HCT116 (cell line): ENCODE measurements around the gene NFATC2IP. TPM values are rescaled to one million over a fixed set of nuclear protein-coding genes. Genes with fewer than 3 reads are reported as not detected.

Experiments used
- ATAC-seq: fragments of 200-7000 bp; cut with Tn5 transposase; 2 replicates; pipeline ENCODE4 v1.9.1; 2020; ENCODE audit warnings: mild to moderate bottlenecking, moderate library complexity
- BruUV-seq: library from RNA; stranded (reverse); fragments of 400-500 nt; replicated peaks from 2 replicates; lab custom pipeline; 2021; lab: Mats Ljungman, UMichigan
- CTCF ChIA-PET: fragments of 300-600 bp; sonication (Branson Sonifier 250); formaldehyde crosslinking; loops from one replicate; lab custom pipeline; 2021; ENCODE audit warnings: antibody characterized with exemption; lab: Charles Lee
- POLR2A ChIA-PET: fragments of 300-600, 350-600 bp; sonication (Branson Sonifier 250); formaldehyde crosslinking; loops from one replicate; lab custom pipeline; 2021; ENCODE audit warnings: antibody characterized with exemption; lab: Charles Lee
- RAD21 ChIA-PET, 2 experiments: fragments of 300-600 bp; sonication (Branson Sonifier 250); formaldehyde crosslinking; loops; one replicate each; lab custom pipeline; 2023; ENCODE audit warnings: low total read pairs in 2 of 2; ENCODE audit not compliant: uncharacterized antibody in 2 of 2, unreplicated experiment in 2 of 2, low non-redundant PET in 1 of 2; lab: Charles Lee
- DNase-seq: peaks from one replicate; pipeline ENCODE4 v3.0.0-alpha.2; 2010; ENCODE audit warnings: low read depth, low spot score
- H2AFZ ChIP-seq: fragments of 200-600 bp; shearing (Covaris generic), sonication (generic); 2 replicates; pipeline ENCODE4 v1.6.1; 2017; ENCODE audit warnings: low read depth, mixed run types, mixed read lengths, antibody characterized with exemption, low read length; ENCODE audit not compliant: poor library complexity, severe bottlenecking
- H3K27ac ChIP-seq: 2 replicates; pipeline ENCODE4 v1.5.1; 2012; ENCODE audit warnings: low read depth, low read length
- H3K27me3 ChIP-seq: fragments of 200-600 bp; sonication (generic); 2 replicates; pipeline ENCODE4 v1.6.1; 2016; ENCODE audit warnings: mixed run types, low read length, mixed read lengths; ENCODE audit not compliant: insufficient read depth
- H3K36me3 ChIP-seq, 2 experiments: fragments of 200-500 bp in 1 of 2; fragments of 200-600 bp in 1 of 2; sonication (Bioruptor generic) in 1 of 2; sonication (generic) in 1 of 2; 2 replicates each; pipeline versions ENCODE4 v1.5.1 to v1.6.1; 2014 to 2016; ENCODE audit warnings: low read length in 2 of 2, inconsistent platforms in 1 of 2, mixed read lengths in 1 of 2, mixed run types in 1 of 2; ENCODE audit not compliant: insufficient read depth in 2 of 2, control insufficient read depth in 1 of 2
- H3K4me1 ChIP-seq, 2 experiments: fragments of 200-600 bp in 1 of 2; sonication (generic) in 1 of 2; 2 replicates each; pipeline versions ENCODE4 v1.5.1 to v1.6.1; 2012 to 2017; ENCODE audit warnings: low read length in 2 of 2, inconsistent platforms in 1 of 2, mild to moderate bottlenecking in 1 of 2, mixed read lengths in 1 of 2, mixed run types in 1 of 2, moderate library complexity in 1 of 2; ENCODE audit not compliant: insufficient read depth in 2 of 2, control insufficient read depth in 1 of 2
- H3K4me2 ChIP-seq: fragments of 200-600 bp; sonication (generic); 2 replicates; pipeline ENCODE4 v1.6.1; 2017; ENCODE audit warnings: mixed run types, low read length, mixed read lengths
- H3K4me3 ChIP-seq, 2 experiments: fragments of 200-600 bp in 1 of 2; sonication (generic) in 1 of 2; replicated peaks in 1 of 2; 2 replicates each; pipeline ENCODE4 v1.5.1; 2011 to 2016; ENCODE audit warnings: low read length in 2 of 2, control low read depth in 1 of 2, low read depth in 1 of 2, mild to moderate bottlenecking in 1 of 2, mixed read lengths in 1 of 2, mixed run types in 1 of 2
- H3K79me2 ChIP-seq: fragments of 200-600 bp; sonication (generic); 2 replicates; pipeline ENCODE4 v1.6.1; 2017; ENCODE audit warnings: mild to moderate bottlenecking, mixed run types, low read length, moderate library complexity, mixed read lengths; ENCODE audit not compliant: insufficient read depth
- H3K9ac ChIP-seq: fragments of 200-600 bp; sonication (generic); 2 replicates; pipeline ENCODE4 v1.6.1; 2016; ENCODE audit warnings: low read length, mixed read lengths
- H3K9me2 ChIP-seq: fragments of 200-600 bp; sonication (generic), shearing (Covaris generic); 2 replicates; pipeline ENCODE4 v1.6.1; 2017; ENCODE audit warnings: mixed run types, mild to moderate bottlenecking, moderate library complexity; ENCODE audit not compliant: insufficient read depth
- H3K9me3 ChIP-seq, 2 experiments: fragments of 200-500 bp in 1 of 2; fragments of 200-600 bp in 1 of 2; sonication (Bioruptor generic) in 1 of 2; sonication (generic) in 1 of 2; 2 replicates each; pipeline ENCODE4 v1.6.1; 2014 to 2017; ENCODE audit warnings: low read length in 2 of 2, mixed read lengths in 2 of 2, inconsistent platforms in 1 of 2, low read depth in 1 of 2, mild to moderate bottlenecking in 1 of 2, mixed run types in 1 of 2, moderate library complexity in 1 of 2; ENCODE audit not compliant: control insufficient read depth in 1 of 2, insufficient read depth in 1 of 2
- H4K20me1 ChIP-seq: fragments of 200-600 bp; sonication (generic), shearing (Covaris generic); 2 replicates; pipeline ENCODE4 v1.6.1; 2017; ENCODE audit warnings: mixed run types, mild to moderate bottlenecking, moderate library complexity; ENCODE audit not compliant: insufficient read depth
- CBX3 ChIP-seq: IDR thresholded peaks from 2 replicates; pipeline ENCODE4 v1.6.1; 2012; ENCODE audit warnings: low read depth
- CEBPB ChIP-seq: IDR thresholded peaks from 2 replicates; pipeline ENCODE4 v1.6.1; 2012; ENCODE audit warnings: low read depth
- ELF1 ChIP-seq: IDR thresholded peaks from 2 replicates; pipeline ENCODE4 v1.6.1; 2012; ENCODE audit warnings: low read depth, borderline replicate concordance
- EZH2 ChIP-seq: fragments of 200-600 bp; sonication (generic); IDR thresholded peaks from 2 replicates; pipeline ENCODE4 v1.6.1; 2017; ENCODE audit warnings: antibody characterized with exemption, mixed run types
- EZH2phosphoT487 ChIP-seq: fragments of 200-600 bp; IDR thresholded peaks from 2 replicates; pipeline ENCODE4 v1.6.1; 2018; ENCODE audit warnings: antibody characterized with exemption, borderline replicate concordance
- POLR2AphosphoS5 ChIP-seq: IDR thresholded peaks from 2 replicates; pipeline ENCODE4 v1.6.1; 2011; ENCODE audit warnings: mild to moderate bottlenecking, low read depth, low read length, moderate library complexity
- RAD21 ChIP-seq: IDR thresholded peaks from 2 replicates; pipeline ENCODE4 v1.6.1; 2012; ENCODE audit warnings: low read depth, mild to moderate bottlenecking
- REST ChIP-seq: IDR thresholded peaks from 2 replicates; pipeline ENCODE4 v1.6.1; 2012; ENCODE audit warnings: low read depth
- SIN3A ChIP-seq: IDR thresholded peaks from 2 replicates; pipeline ENCODE4 v1.6.1; 2012; ENCODE audit warnings: low read depth
- SRF ChIP-seq: IDR thresholded peaks from 2 replicates; pipeline ENCODE4 v1.6.1; 2012; ENCODE audit warnings: low read depth
- ZBTB33 ChIP-seq: IDR thresholded peaks from 2 replicates; pipeline ENCODE4 v1.6.1; 2011; ENCODE audit warnings: mild to moderate bottlenecking, low read length, moderate library complexity; ENCODE audit not compliant: insufficient replicate concordance; ENCODE audit errors: extremely low read depth
- ZFX ChIP-seq: fragments of 450-650 bp; IDR thresholded peaks from 2 replicates; pipeline ENCODE4 v1.6.1; 2017
- ZNF274 ChIP-seq: fragments of 200-500 bp; sonication (Bioruptor generic); IDR thresholded peaks from 2 replicates; pipeline ENCODE4 v1.6.1; 2014; ENCODE audit warnings: mild to moderate bottlenecking, low read depth, low read length, inconsistent platforms
- intact Hi-C: fragments of 100-400 bp; cut with micrococcal nuclease; formaldehyde crosslinking; loops from 2 replicates; pipeline ENCODE4 v1.10.0; 2022
- total RNA-seq: library from RNA; stranded (reverse); gene quantifications from one replicate; pipeline ENCODE4 v1.2.1, GENCODE V29; 2021; ENCODE audit not compliant: unreplicated experiment
- TF ChIP-seq, protein P1 (sequence below): IDR thresholded peaks from 2 replicates; pipeline ENCODE4 v1.6.1; 2012
- TF ChIP-seq, protein P2 (sequence below), 3 experiments: fragments of 200-600 bp in 1 of 3; sonication (generic) in 1 of 3; IDR thresholded peaks in 2 of 3; conservative IDR thresholded peaks in 1 of 3; 2 replicates each; pipeline ENCODE4 v1.5.1; 2012 to 2017; ENCODE audit warnings: low read depth in 2 of 3, low read length in 2 of 3, antibody characterized with exemption in 1 of 3, borderline replicate concordance in 1 of 3, control low read depth in 1 of 3, mild to moderate bottlenecking in 1 of 3, mixed read lengths in 1 of 3, mixed run types in 1 of 3, moderate library complexity in 1 of 3; ENCODE audit not compliant: insufficient read depth in 1 of 3

Gene NFATC2IP
- total RNA-seq, 1 experiment from 2014 or later: 41.4 TPM

- intact Hi-C loops: loop anchor here (1.0 kb wide), 1 partner anchor 22 kb away; no protein-coding TSS in a partner anchor
- Histone ChIP-seq H3K36me3 (peaks cover 1 to 7% of the 10 kb centered on the region in 2 experiments; a peak in 2 of 4 replicates), H3K4me1 (peaks cover 7 to 20% of the 10 kb centered on the region in 2 experiments), H3K9me2 (no peaks in the 10 kb centered on the region), H3K9ac (peak overlapping the region; percentile 79), H3K4me2 (peak overlapping the region; percentile 100), H3K79me2 (no peaks in the 10 kb centered on the region; the same call in 1 of the 2 replicates)
- BruUV-seq: no TSS peak
- RAD21 ChIA-PET: interaction anchor here in 1 of 2 experiments (0.6 kb wide), 1 partner anchor 26 kb away, joined by 3 read pairs; no protein-coding TSS in a partner anchor
- no peak for DNase-seq
- CTCF ChIA-PET: interaction anchor here (1.2 to 1.8 kb wide), 2 partner anchors 12 to 21 kb away, joined by 5 to 10 read pairs; no protein-coding TSS in a partner anchor
- POLR2A ChIA-PET: interaction anchor here (0.6 kb wide), 1 partner anchor 23 kb away, joined by 3 read pairs; no protein-coding TSS in a partner anchor
- TF ChIP-seq ELF1 (no peak), REST (no peak), CEBPB (no peak), ZBTB33 (no peak), EZH2 (no peak), SIN3A (no peak), CBX3 (no peak), POLR2AphosphoS5 (no peak), ZFX (no peak), ZNF274 (no peak), RAD21 (no peak), EZH2phosphoT487 (no peak), SRF (no peak)
- TF ChIP-seq, protein P1, sequence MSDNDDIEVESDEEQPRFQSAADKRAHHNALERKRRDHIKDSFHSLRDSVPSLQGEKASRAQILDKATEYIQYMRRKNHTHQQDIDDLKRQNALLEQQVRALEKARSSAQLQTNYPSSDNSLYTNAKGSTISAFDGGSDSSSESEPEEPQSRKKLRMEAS: no peak
- TF ChIP-seq, protein P2, sequence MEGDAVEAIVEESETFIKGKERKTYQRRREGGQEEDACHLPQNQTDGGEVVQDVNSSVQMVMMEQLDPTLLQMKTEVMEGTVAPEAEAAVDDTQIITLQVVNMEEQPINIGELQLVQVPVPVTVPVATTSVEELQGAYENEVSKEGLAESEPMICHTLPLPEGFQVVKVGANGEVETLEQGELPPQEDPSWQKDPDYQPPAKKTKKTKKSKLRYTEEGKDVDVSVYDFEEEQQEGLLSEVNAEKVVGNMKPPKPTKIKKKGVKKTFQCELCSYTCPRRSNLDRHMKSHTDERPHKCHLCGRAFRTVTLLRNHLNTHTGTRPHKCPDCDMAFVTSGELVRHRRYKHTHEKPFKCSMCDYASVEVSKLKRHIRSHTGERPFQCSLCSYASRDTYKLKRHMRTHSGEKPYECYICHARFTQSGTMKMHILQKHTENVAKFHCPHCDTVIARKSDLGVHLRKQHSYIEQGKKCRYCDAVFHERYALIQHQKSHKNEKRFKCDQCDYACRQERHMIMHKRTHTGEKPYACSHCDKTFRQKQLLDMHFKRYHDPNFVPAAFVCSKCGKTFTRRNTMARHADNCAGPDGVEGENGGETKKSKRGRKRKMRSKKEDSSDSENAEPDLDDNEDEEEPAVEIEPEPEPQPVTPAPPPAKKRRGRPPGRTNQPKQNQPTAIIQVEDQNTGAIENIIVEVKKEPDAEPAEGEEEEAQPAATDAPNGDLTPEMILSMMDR (IDR thresholded peaks at IDR 0.05 in 2 of 3, conservative IDR thresholded peaks at IDR 0.05 in 1 of 3; ENCODE audit: borderline replicate concordance in 1 of 3, insufficient read depth in 1 of 3, low read depth in 2 of 3, low read length in 2 of 3): no peak
- TF ChIP-seq, all 23 proteins: peak for 0
- Histone ChIP-seq H4K20me1 (no peaks in the 10 kb centered on the region), H2AFZ (peak overlapping the region; percentile 78), H3K4me3 (peak overlapping the region; percentile 60 to 77), H3K27ac (peak overlapping the region; percentile 75), H3K9me3 (no peaks in the 10 kb centered on the region), H3K27me3 (no peaks in the 10 kb centered on the region)
- ATAC-seq: peak; percentile 20
Observed at GRCh38 chr16:28923652-28924398, 26.9 kb upstream of the NFATC2IP start.
